ENCODE measurements around the gene BBX.
"Not testable (repeated sequence)": the region's sequence is repeated elsewhere in the genome, so short reads cannot be mapped to it uniquely, and the experiment has no call there.

The BBX gene

GRCh38 chr3:107810171-107811071 is 287.7 kb downstream of the BBX start:
- no peak for FAIRE-seq

DNA sequence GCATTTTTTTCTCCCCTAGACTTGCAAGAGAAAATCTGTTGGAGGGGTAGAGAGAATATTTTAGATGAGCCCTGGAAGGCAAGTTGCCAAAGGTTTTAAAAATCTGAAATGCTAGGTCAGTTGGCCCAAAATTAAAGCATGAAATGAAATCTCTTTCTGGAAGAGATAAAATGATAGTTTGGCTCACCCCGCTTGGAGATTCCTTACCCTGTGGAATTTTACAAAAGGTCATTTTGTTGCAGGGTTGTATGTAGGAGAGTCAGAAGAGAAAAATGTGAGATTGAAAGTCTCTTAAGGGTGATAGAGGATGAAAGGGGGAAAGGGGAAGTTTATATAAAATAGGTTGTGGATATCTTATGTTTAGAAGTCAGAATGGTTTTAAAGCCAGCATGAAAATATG is 290.3 kb downstream of the BBX start:
- peak; percentile 90 for FAIRE-seq

DNA sequence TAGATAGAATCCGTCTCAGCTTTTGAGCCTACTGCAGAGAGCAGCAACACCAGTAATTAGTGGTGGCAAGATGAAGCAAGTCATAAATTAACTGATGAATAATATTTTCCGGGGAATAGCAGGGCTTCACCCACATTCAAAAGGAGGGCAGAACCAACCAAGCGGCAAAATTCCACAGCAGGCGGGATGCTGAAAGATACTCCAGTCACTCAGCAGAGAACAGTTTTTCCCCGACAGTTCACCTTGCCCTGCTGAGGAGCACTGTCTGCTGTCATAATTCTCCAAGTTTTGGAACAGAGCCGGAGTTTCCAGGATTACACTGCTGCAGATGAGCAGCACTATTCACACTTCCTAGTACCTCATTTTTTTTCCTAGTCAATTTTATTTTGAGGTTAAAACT is 293.3 kb downstream of the BBX start:
- FAIRE-seq = no peak

DNA sequence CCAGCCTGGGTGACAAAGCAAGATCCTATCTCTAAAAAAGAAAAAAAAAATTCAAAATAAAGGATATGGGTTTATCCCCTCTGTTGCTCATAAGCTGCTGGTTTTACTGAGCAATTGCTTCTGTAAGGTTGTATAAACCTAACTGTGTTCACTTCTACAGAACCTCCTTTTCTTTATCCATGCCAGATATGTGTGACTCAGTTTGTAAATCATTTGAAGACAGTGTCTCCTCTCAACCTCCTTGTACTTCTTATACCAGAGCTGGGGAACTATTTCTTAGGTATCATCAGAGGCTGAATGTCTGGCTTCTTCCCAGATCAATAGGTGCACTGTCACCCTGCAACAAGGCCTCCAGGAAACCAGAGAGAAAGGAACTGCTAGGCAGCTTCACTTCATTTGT is 294.3 kb downstream of the BBX start:
- no peak for FAIRE-seq

- no peak for FAIRE-seq
Observed at GRCh38 chr3:107818025-107818424, 295.3 kb downstream of the BBX start.

GRCh38 chr3:107819656-107820055 is 296.9 kb downstream of the BBX start:
- no peak for FAIRE-seq

- FAIRE-seq = no peak
Observed at GRCh38 chr3:107822308-107822707, 299.5 kb downstream of the BBX start.

GRCh38 chr3:107824822-107825371 is 302.1 kb downstream of the BBX start:
- peak; percentile 60 for FAIRE-seq

DNA sequence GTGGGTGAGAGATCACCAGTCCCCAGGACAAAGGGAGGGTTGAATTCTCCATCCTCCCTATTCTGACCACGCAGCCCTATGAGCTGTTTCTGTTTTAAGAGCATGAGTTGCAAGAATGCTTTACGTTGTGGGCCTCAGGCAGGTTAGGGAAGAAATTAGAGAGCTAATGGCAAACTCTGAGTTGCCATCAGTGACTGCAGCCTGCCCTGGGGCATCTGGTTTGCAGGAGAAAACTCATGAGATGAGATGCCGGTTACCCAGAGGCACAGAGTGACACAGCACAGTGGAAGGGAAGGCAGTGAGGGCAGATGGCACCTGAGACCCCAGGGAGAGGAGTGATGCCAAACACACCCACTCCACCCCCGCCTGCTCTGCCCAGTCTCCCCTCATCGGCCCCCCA is 302.8 kb downstream of the BBX start:
- FAIRE-seq = no peak

GRCh38 chr3:107826727-107827126 is 304.0 kb downstream of the BBX start:
- no peak for FAIRE-seq

- no peak for FAIRE-seq
Observed at GRCh38 chr3:107829185-107829584, 306.4 kb downstream of the BBX start.

GRCh38 chr3:107831590-107831989 is 308.8 kb downstream of the BBX start:
- no peak for FAIRE-seq

DNA sequence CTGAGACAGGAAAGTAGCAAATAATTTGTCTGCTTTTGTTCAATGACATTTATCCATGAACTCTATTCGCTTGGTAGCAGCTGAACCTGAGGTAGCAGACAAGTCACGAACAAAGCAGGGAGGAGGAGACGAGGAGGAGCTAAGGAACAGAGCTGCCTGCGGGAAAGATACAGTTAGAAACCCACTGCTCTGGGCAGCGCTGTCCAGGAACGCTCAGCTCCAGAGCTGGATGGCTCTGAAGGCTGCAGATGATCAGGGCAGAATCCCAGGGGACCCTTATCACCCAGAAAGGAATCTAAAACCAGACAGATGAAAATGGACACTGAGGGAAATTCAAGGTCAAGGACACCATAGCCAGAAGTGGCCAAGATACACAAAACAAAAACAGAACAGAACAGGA is 310.3 kb downstream of the BBX start:
- no peak for FAIRE-seq

DNA sequence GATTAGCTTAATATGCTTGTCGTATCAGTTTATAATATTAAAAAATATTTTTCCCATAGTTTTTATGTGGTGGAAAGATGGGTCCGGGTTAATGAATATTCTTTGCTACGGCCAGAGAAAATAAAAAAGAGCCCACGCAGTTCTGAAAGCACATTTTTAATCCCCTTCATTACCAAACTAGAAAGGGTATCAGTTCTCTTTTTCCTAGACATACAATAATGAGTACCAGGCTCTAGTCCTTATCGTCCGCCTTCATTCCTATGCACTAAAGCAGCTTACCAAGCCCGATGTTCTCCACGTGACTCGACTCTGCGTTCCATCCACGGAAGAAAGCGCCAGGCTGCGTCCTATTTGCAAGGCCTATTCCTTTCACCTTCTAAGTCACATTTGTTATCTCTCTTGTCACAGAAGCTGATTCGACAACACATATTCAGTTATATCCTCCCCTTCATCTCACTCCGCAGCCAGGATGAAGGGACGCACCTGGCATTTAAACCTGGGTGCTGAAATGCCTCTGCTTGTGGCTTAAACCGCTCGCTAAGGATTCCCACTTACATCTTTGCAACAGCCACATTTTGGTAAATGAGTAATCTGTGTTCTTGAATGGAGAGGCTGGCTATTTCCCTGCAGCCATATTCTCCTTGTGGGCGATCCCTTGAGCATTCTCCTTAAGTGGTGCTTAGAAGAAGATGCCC is 311.1 kb downstream of the BBX start:
- no peak for FAIRE-seq

GRCh38 chr3:107835001-107835400 is 312.2 kb downstream of the BBX start:
- not testable (repeated sequence) for FAIRE-seq

GRCh38 chr3:107837895-107838612 is 315.3 kb downstream of the BBX start:
- FAIRE-seq = no peak

DNA sequence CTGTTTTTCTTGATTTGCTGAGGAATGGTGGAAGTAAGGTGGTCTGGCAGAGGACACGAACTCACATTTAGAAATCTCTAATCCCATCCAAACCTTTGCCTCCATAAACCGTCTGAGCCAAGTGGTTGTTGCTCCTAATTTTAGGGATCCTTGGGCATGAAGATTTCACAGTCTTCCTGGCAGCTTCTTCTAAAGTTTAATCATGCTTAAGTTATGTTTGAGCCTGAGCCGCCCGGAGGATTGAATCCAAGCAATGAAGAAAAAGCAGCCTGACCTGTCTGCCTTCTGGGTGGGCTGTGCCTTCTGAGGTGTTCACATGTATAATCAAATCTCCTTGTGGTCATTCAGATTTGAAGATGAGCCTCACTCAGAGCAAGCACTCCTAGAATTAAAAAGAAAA is 319.1 kb downstream of the BBX start:
- no peak for FAIRE-seq

DNA sequence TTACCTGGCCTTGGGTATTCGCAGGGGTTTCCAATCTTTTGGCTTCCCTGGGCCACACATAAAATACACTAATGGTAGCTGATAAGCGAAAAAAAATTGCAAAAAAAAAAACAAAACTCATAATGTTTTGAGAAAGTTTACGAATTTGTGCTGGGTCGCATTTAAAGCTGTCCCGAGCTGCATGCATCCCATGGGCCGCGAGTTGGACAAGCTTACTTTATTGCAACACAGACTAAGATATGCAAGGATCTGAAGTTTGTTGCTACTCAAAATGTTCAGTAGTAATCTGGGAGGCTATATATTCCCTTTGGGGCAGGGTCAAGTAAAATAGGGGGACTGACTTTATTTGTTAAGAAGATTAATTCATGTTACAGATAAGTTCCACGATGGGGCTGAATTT is 320.2 kb downstream of the BBX start:
- no peak for FAIRE-seq

DNA sequence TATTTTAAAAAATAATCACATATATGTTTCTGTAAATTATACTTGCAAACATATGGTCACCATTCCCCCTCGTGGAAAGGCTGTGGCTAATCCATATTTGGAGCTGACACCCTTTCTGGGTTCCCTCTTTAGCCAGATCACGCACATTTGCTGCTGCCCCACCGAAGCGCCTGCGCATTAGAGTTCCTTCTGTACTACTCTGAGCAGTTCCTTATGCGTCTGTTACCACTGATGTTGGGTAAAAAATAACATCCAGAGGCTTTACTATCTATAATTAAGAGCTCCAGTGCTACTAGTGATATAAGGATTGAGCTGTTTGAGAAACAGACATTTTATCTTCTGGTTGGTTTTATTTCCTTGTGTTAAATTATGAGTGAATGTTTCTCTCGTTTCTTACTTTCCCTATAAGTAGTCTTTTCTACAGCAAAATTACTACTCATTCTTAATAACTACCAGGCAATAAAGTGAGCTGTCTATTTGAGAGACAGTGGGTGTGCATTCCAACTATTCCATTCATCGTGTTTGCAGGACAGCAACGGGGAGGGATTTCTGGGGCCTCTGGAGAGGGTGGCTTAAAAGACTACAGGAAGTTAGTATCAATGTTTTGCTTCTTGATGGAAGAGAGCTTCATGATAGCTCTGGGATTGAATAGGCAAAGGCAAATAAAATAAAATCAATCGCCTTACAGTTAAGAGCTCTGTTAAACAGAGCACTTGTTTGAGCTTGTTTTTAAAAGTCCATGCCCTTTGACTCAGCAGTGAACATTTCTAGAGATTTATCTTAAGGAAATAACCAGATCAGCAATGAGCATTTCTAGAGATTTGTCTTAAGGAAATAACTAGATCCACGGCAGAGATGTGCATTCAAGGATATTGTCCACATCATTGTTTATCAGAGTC is 322.9 kb downstream of the BBX start:
- no peak for FAIRE-seq

DNA sequence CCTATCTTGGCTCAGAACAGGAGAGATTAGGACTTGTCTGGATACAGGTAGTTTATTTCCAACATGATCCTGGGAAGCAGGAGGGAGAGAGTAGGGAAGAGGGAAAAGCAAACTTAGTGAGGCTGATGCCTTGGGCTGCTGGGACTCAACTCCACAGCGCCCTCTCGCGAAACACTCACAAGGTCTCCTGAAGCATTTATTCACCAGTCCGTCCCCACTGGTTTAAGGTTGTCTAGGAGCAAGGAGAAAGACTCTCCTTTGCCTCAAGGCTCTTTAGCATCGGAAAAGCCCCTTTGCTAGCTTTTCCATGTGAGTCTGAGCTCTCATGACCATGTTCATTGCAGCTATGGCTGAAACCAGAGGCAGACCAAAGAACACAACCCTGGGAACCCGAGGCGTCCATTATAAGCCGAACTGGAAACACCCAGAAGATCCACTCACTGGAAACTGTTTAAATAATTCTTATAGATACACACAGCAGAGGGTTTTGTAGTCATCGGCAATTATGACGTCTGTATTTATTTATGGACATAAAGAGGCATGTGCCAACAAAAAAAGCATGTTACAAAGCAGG is 323.6 kb downstream of the BBX start:
- no peak for FAIRE-seq

DNA sequence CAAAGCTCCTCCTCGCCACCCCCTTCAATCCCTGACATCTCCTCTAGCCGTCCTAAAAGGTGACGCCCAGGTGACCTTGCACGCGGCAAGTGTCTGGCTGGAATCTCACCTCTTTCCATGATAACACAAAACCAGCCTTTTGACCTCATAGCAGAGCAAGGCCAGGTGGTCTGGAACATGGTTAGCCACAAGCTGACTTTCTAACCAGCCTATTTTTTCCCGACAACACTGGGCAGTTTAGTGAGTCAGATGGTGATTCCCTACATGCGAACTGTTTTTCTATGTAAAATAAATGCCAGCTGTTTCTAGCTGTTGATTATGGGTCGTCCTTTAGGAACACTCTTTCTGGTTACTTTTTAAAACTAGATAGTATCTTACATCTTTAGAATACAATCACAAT is 325.0 kb downstream of the BBX start:
- no peak for FAIRE-seq

Measured in endometrium (tissue), 2 donors.